Left kidney (tissue), 2 donors: ENCODE measurements around the gene RRP15. TPM values are rescaled to one million over a fixed set of nuclear protein-coding genes. Genes with fewer than 3 reads are reported as not detected.

Source experiments
- DNase-seq: peaks from one replicate; pipeline ENCODE4 v3.0.0-alpha.2; 2013
- polyA plus RNA-seq: library from polyadenylated mRNA; unstranded; fragments of 120-200 nt; gene quantifications from one replicate; pipeline ENCODE4 v1.2.1, GENCODE V29; 2013; ENCODE audit not compliant: insufficient read length

Gene RRP15
- polyA plus RNA-seq, 1 donor = 27.4 TPM

- DNase-seq = no peak
These were observed 76.4 kb downstream of the RRP15 start for GRCh38 chr1:218361298-218362065.

- no peak for DNase-seq
These were observed 77.5 kb downstream of the RRP15 start for GRCh38 chr1:218362418-218363076.

GRCh38 chr1:218363141-218363540 lies 78.0 kb downstream of the RRP15 start:
- no peak for DNase-seq

DNA sequence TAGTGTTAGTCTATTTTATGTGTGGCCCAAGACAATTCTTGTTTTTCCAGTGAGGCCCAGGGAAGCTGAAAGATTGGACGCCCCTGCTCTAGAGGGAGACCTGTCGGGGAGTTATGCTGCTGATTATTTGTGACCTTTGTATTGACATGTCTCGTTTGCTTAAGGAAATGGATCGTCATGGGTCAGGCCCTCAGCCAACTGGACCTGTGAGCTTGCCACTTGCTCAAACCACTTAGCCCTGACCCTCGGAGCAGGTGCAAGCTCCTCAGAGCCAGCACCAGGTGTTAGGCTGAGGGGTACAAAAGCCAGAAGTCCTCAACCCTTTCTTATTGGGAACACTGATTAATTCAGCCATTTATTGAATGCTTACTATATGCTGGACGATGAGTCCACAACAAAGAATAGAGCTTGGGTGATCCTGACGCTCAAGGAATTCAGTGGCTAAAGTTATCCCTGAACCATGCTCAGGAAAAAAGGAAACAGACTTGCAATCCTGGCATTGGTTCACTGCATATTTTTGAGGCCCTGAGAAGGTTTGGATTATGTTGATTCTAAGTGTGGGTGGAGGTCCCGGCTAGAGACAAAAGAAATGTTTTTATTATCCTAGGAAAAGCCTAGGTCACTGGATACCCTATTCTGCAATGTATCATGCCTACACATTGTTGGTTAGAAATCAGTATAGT lies 79.1 kb downstream of the RRP15 start:
- DNase-seq = no peak

DNA sequence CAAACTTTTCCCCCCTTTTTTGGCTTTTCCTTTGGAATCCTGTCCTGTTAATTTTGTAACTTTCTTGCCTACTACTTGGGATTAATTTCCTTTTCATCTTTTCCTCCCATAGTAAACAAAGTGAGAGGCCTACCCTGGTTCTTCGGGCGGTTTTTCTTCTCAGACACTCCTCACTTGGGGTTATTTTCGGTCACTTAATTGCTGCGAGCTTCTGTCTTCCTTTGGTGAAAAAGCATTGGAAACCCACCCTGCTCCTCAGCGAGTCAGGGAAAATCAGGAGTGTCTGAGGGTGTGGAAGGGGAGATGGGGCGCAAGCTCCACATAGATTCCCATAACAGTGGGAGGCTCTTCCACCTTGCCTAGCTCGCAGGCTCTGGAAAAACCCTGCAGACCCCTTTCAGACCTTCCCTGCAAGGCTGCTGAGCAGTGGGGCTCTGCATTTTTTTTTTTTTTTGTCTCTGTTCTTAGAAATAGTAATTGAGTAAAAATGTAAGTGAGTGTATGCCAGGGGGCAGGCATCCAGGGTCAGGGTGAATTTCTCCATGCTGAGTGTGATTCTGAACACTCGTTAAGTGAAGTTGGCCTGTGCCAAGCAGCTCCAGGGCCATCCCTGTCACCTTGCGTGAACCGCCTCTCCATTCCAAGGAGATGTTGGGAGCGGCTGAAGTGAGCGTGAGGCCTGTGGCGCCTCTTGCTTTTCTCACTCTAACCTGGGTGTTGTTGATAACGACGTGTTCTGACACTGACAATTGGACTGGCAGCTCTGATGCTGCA lies 80.3 kb downstream of the RRP15 start:
- no peak for DNase-seq

DNA sequence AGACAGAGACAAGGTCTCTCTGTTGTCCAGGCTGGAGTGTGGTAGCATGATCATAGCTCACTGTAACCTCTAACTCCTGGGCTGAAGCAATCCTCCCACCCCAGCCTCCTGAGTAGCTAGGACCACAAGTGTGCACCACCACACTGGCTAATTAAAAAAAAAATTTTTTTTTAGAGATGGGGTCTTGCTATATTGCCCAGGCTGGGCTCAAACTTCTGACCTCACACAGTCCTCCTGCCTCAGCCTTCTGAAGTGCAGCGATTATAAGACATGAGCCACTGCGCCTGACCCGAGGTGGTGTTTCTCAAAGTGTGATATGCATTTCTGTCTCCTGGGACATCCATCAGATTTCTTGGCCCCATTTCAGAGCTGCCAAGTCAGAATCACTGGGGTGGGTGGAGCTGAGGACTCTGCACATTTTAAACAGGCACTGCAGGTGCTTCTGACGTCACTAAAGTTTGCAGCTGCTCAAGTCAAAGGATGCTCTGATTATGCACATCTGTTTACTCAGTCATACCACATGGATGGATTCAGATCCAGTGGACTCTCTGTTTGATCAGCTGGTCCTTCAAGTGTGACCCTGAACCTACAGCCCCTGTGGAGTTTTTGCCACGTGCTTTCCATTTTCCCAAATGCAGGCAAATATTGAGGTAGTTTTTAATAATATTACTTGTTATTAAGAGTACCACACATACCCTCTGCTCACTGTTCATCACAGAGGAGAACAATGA lies 81.4 kb downstream of the RRP15 start:
- DNase-seq = no peak

- no peak for DNase-seq
These were observed 82.0 kb downstream of the RRP15 start for GRCh38 chr1:218367118-218367517.

DNA sequence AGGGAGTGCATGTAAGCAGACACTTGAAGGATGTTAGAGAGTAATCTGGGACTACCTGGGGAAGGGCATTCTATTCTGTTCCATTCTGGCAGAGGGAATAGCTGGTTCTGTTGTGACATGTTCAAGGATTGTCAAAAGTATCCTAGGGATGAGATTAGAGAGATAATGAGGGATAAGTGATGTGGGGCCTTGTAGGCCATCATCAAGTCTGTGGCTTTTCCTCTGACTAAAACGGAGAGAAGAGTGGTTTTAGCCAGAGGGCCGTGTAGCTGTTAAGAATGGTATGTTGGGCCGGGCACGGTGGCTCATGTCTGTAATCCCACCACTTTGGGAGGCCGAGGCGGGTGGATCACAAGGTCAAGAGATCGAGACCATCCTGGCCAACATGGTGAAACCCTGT lies 83.6 kb downstream of the RRP15 start:
- DNase-seq = no peak

DNA sequence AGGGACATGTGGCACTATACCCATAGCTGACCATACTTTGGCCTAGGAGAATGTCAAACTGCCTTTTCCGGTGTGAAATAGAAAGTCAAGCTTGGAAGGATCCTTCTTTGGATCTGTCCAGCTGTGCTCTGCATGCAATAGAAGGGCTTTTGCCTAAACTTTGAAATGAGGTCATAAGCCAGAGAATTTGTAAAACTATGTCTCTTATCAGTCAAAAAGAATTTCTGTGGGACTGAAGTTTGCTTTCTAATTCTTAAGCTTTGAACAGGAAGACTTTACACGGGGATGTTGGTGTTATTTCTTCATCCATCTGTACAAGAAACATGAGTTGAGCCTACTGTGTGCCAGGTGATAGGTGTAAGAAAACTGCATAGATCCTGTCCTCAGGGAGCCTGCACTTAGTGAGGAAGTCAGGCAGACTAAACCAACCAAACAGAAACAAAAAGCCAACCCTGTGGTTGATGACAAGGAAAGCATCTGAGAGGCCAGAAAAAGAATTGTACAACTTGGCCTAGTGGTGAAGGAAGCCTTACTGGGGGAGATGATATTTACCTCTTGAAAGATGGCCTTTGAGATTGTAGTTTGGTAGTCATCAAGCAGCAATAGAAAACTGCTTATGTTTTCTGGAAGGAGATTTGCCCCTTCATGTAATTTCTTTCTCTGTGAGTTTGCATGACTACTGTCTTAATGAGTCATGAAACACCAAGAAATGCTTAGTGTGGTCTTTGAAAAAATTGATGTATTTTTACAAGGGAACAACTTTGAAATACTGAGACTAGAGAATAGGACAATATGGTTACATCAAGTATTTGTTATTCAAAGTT lies 84.8 kb downstream of the RRP15 start:
- DNase-seq = no peak

GRCh38 chr1:218371927-218372672 lies 87.0 kb downstream of the RRP15 start:
- DNase-seq = no peak

- DNase-seq = no peak
These were observed 89.6 kb downstream of the RRP15 start for GRCh38 chr1:218374401-218375353.

DNA sequence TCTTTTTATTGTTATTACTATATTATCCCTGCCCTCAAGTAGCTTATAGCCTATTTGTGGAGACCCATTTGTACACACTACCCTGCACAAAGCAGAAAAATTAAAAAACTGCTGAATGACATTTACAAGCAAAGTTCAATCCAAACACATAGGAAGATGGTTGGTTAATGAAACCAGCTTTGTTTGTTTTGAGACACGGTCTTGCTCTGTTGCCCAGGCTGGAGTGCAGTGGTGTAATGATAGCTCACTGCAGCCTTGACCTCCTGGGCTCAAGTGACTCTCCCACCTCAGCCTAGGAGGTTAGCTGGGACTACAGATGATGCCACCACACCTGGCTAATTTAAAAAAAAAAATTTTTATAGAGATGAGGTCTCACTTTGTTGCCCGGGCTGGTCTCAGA lies 91.6 kb downstream of the RRP15 start:
- DNase-seq = no peak

DNA sequence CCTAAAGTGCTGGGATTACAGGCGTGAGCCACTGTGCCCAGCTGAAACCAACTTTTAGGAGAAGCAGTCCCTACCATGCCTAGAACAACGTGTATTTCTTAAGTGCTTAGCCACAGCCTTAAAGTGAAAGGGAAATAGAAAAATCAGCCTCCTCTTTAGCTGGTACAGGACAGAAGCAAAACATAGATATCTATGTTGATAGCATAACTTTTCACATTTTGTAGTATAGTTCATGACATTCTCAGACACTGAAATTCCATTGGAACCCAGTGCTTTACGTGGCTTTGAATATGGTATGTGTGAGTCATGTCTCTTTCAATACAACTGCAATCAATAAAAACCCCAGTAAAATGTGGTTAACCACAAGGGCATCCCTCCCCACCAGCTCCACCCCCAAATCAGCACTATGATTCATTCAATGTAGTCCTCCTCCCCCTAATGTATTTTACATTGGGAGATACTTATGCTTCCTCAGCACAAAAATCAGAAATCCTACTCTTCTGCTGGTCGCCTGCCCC lies 92.1 kb downstream of the RRP15 start:
- DNase-seq = no peak

DNA sequence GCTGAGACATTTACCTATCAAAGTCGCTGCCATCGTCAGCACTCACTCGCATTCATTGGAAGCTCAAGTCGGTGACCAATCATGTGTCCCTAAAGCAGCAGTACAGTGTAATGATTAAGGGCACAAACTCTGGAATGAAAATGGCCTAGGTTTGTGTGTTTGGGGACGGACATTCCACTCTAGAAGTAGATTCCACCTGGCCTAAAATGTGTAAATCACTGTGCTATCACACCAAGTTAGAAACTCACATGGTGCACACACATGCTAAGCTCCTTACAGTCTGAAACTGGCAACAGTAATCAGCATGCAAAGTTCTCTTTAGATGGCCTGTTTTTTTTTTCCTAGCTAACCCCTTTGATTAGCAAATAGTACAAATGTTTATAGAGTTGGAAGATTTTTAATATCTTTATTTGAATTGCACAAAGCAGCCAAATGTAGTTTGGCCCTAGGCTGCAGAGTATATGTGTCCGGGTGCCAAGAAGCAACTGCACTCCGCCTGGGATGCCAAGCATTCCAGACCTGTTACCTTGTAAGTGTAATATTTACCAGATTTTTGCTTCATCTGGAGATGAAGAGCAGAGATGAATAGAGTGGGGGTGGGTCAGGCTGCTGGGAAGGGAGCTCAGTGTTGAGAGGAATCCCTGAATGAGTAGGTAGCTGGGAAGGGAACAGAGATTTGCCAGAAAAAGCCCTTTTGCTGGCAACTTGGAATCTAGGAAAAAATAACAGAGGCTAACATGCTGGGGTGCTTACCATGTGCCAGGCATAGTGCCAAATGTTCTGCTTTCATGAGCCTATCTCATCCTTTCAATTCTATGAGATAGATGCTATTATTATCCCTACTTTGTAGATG lies 95.3 kb downstream of the RRP15 start:
- DNase-seq = no peak

DNA sequence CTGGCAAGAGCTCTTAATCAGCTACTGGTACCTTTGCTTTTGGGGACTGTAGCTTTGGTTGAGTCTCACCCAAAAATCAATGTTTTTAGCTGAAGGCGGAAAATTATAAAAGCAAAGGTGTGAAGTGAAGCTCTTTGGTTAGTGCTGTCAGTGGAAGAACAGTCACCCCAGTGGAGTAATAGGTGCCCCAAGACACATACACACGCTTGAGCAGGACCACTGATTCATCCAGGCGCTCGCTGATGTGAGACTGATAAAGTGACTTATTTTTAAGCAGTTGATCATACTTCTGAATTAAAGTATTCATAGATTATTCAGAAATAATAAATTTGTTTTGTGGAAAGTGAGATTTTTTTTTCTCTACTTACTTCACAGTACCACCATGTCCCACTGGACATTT lies 97.2 kb downstream of the RRP15 start:
- no peak for DNase-seq

GRCh38 chr1:218383051-218383450 lies 98.0 kb downstream of the RRP15 start:
- DNase-seq = no peak

- no peak for DNase-seq
These were observed 98.6 kb downstream of the RRP15 start for GRCh38 chr1:218383681-218384080.

DNA sequence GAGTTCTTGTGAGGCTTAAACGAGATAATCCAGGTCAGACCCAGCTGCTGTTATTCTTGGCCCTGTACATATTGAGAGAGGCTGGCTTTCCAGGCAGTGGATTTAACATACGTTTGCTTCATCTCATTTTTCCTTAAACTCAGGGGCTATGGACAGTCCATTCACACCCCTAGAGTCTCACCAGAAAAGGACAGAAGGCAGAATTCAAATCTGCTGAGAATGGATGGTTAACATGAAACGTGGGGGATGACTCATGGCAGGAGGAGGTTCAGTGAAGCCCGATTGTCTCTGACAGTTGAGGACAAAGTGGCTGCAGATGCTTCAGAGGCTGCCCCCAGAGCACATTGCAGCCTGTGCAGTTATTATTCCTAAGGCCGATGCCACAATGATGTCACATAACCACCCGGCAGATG lies 99.5 kb downstream of the RRP15 start:
- DNase-seq = no peak
